Measurements from ENCODE around the gene SP140.
A peak's percentile ranks its signal among the peaks of the same experiment; 100 is the strongest.
"Not testable (repeated sequence)": the region's sequence is repeated elsewhere in the genome, so short reads cannot be mapped to it uniquely, and the experiment has no call there.

Gene SP140

GRCh38 chr2:230234845-230235244 lies 9.3 kb downstream of the SP140 start:
- peaks cover 4% of the 10 kb centered on the region for H3K9me3 Mint-ChIP-seq
- H3K36me3 Mint-ChIP-seq = peaks cover 40% of the 10 kb centered on the region
- ATAC-seq (ENCODE audit: low read depth) = no peak
- peak overlapping the region; percentile 81 for H3K27ac Mint-ChIP-seq
- peaks cover 31% of the 10 kb centered on the region for H3K4me1 Mint-ChIP-seq
- DNase-seq (ENCODE audit: low spot score in 2 of 2) = no peak
- H3K4me3 Mint-ChIP-seq = peak overlapping the region; percentile 24
- no peaks in the 10 kb centered on the region for H3K27me3 Mint-ChIP-seq

DNA sequence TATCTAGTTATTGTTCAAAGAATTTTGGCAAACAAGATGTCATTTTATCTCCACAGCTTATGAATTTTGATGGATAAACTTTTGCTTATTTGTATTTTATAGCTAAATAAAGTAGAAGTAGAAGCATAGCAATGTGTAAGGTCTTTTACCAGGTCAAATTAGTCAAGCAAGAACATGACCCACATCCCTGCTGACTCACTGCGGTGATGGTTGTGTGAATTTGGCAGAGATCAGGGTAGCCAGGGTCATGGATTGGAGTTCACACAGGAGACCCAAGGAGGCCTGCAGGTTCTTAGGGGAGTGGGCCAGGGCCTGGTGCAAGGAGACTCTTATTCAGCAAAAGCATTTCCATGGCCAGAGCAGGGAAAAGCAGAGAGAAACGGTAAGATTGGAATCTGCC lies 18.7 kb downstream of the SP140 start:
- Mint-ChIP-seq H3K9me3 (no peaks in the 10 kb centered on the region), H3K4me1 (peaks cover 15% of the 10 kb centered on the region), H3K36me3 (peaks cover 24% of the 10 kb centered on the region), H3K27ac (no peak overlapping the region), H3K27me3 (no peaks in the 10 kb centered on the region), H3K4me3 (no peak overlapping the region)
- no peak for ATAC-seq (ENCODE audit: low read depth)
- DNase-seq (ENCODE audit: low spot score in 2 of 2) = no peak

GRCh38 chr2:230246206-230246605 lies 20.7 kb downstream of the SP140 start:
- no peaks in the 10 kb centered on the region for H3K27me3 Mint-ChIP-seq
- ATAC-seq (ENCODE audit: low read depth) (no peak), DNase-seq (ENCODE audit: low spot score in 2 of 2) (no peak)
- H3K9me3 Mint-ChIP-seq = no peaks in the 10 kb centered on the region
- peaks cover 20% of the 10 kb centered on the region for H3K36me3 Mint-ChIP-seq
- peaks cover 14% of the 10 kb centered on the region for H3K4me1 Mint-ChIP-seq
- H3K4me3 Mint-ChIP-seq = no peak overlapping the region
- no peak overlapping the region for H3K27ac Mint-ChIP-seq

- Mint-ChIP-seq H3K27ac (no peak overlapping the region), H3K9me3 (no peaks in the 10 kb centered on the region), H3K27me3 (no peaks in the 10 kb centered on the region), H3K36me3 (peaks cover 4% of the 10 kb centered on the region), H3K4me3 (no peak overlapping the region), H3K4me1 (no peaks in the 10 kb centered on the region)
- ATAC-seq (ENCODE audit: low read depth) = no peak
- no peak for DNase-seq (ENCODE audit: low spot score in 2 of 2)
Measured at GRCh38 chr2:230250231-230250630, 24.7 kb downstream of the SP140 start.

DNA sequence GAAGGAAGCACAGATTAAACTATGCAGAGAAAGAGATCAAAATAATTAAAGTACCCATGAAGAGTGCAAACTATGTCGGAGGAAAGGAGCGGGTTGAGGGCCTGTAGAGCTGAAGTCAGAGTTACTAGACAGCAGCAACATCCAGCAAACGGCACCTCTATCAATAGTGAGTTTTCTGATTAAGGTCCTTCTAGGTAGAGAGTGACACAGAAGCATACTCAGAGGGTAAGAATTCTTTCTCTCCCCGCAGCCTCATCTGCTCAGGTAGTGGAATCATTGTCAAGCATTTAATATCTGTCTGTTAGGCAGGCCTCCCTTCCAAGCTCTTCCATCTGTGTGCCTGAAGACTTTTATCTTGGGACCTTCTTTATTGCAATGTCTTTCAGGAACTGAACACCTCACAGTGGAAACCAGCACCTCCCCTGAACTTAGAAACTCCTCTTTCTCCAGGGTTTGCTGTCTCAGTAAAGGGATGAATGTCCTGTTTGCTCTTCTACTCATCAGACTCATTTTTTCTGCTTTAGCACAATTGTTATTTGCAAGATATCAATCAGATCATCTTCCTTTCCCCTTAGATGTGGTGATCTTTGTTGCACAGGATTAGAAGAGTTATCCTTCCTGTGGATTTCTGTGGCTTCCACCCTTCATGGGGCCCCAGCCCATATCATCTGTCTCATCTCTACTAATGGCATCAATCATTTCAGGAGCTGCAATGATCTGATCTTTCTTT lies 28.8 kb downstream of the SP140 start:
- DNase-seq (ENCODE audit: low spot score in 2 of 2) = no peak
- Mint-ChIP-seq H3K27ac (no peak overlapping the region), H3K4me1 (peaks cover 18% of the 10 kb centered on the region), H3K27me3 (no peaks in the 10 kb centered on the region), H3K36me3 (peaks cover 5% of the 10 kb centered on the region), H3K4me3 (no peak overlapping the region), H3K9me3 (no peaks in the 10 kb centered on the region)
- ATAC-seq (ENCODE audit: low read depth) = no peak

GRCh38 chr2:230256733-230257332 lies 31.3 kb downstream of the SP140 start:
- H3K4me3 Mint-ChIP-seq = no peak overlapping the region
- H3K36me3 Mint-ChIP-seq = peaks cover 23% of the 10 kb centered on the region

DNA sequence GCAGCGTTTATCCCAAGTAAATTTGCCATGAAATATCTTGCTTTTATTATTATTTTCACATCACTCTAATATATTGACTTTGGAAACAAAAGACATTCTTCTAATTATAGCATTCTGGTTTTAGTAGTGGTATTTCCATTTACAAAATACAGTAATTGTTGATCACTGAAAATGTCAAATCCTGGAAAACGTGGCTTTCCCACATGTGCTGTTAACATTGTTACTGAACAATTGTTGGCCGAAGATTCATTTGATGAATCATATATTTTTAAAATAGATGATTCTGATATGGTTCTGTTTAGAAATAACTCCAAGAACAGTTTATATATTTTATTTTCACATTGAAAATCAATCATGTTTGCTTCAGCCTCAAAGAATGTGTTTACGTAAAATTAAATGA lies 32.9 kb downstream of the SP140 start:
- ATAC-seq (ENCODE audit: low read depth) = no peak
- H3K4me1 Mint-ChIP-seq = peaks cover 49% of the 10 kb centered on the region
- H3K27me3 Mint-ChIP-seq = no peaks in the 10 kb centered on the region
- H3K27ac Mint-ChIP-seq = peak overlapping the region; percentile 62
- DNase-seq (ENCODE audit: low spot score in 2 of 2) = no peak
- H3K9me3 Mint-ChIP-seq = peaks cover 2% of the 10 kb centered on the region
- no peak overlapping the region for H3K4me3 Mint-ChIP-seq
- peaks cover 33% of the 10 kb centered on the region for H3K36me3 Mint-ChIP-seq

More at GRCh38 chr2:230256733-230257332, 31.3 kb downstream of the SP140 start:
- no peak for ATAC-seq (ENCODE audit: low read depth)
- no peak for DNase-seq (ENCODE audit: low spot score in 2 of 2)
- Mint-ChIP-seq H3K4me1 (peaks cover 38% of the 10 kb centered on the region), H3K9me3 (peaks cover 2% of the 10 kb centered on the region), H3K27ac (peak overlapping the region; percentile 62), H3K27me3 (no peaks in the 10 kb centered on the region)

DNA sequence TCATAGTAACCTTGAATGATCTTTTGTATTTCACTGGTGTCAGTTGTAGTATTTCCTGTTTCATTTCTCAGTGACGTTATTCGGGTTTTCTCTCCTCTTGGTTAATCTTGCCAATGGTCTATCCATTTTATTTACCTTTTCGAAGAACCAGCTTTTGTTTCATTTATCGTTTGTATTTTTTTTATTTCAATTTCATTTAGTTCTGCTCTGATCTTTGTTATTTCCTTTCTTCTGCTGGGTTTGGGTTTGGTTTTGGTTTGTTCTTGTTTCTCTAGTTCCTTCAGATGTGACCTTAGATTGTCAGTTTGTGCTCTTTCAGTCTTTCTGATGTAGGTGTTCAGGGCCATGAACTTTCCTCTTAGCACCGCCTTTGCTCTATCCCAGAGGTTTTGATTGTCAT lies 36.7 kb downstream of the SP140 start:
- H3K9me3 Mint-ChIP-seq = peaks cover 2% of the 10 kb centered on the region
- ATAC-seq (ENCODE audit: low read depth) (peak; percentile 26), DNase-seq (ENCODE audit: low spot score in 2 of 2) (no peak)
- peaks cover 51% of the 10 kb centered on the region for H3K36me3 Mint-ChIP-seq
- H3K27ac Mint-ChIP-seq = peak overlapping the region; percentile 75
- peaks cover 63% of the 10 kb centered on the region for H3K4me1 Mint-ChIP-seq
- no peaks in the 10 kb centered on the region for H3K27me3 Mint-ChIP-seq
- peak overlapping the region; percentile 35 for H3K4me3 Mint-ChIP-seq

GRCh38 chr2:230264945-230265344 lies 39.4 kb downstream of the SP140 start:
- peaks cover 62% of the 10 kb centered on the region for H3K36me3 Mint-ChIP-seq
- H3K9me3 Mint-ChIP-seq; H3K4me3 Mint-ChIP-seq; DNase-seq (ENCODE audit: low spot score in 2 of 2); ATAC-seq (ENCODE audit: low read depth); H3K27me3 Mint-ChIP-seq: not testable (repeated sequence)
- H3K27ac Mint-ChIP-seq = peak overlapping the region; percentile 66
- peaks cover 68% of the 10 kb centered on the region for H3K4me1 Mint-ChIP-seq

DNA sequence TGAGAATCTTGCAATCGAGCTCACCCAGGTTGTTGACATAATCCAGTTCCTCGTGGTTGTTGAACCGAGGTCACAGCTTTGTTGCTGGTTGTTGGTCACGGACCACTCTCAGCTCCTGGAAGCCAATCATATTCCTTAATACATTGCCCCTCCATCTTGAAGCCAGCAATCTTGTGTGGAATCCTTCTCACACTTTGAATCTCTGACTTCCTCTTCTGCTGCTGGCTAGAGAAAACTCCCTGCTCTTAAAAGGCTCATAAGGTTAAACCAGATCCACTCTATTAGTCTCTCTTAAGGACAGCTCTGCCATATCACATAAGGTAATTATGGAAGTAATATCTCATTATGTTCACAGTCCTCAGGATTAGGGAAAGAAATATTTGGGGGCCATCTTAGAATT lies 41.1 kb downstream of the SP140 start:
- Mint-ChIP-seq H3K4me3 (peak overlapping the region; percentile 6), H3K27me3 (no peaks in the 10 kb centered on the region), H3K36me3 (peaks cover 59% of the 10 kb centered on the region), H3K4me1 (peaks cover 55% of the 10 kb centered on the region), H3K27ac (peak overlapping the region; percentile 85), H3K9me3 (no peaks in the 10 kb centered on the region)
- peak; percentile 76 for ATAC-seq (ENCODE audit: low read depth)
- DNase-seq (ENCODE audit: low spot score in 2 of 2) = peak in 1 of 2 donors; percentile 25

- Mint-ChIP-seq H3K4me3 (peak overlapping the region; percentile 15), H3K9me3 (no peaks in the 10 kb centered on the region), H3K27ac (peak overlapping the region; percentile 85), H3K36me3 (peaks cover 58% of the 10 kb centered on the region), H3K27me3 (no peaks in the 10 kb centered on the region), H3K4me1 (peaks cover 51% of the 10 kb centered on the region)
- peak; percentile 24 for ATAC-seq (ENCODE audit: low read depth)
- DNase-seq (ENCODE audit: low spot score in 2 of 2) = no peak
Measured at GRCh38 chr2:230267059-230267458, 41.5 kb downstream of the SP140 start.

DNA sequence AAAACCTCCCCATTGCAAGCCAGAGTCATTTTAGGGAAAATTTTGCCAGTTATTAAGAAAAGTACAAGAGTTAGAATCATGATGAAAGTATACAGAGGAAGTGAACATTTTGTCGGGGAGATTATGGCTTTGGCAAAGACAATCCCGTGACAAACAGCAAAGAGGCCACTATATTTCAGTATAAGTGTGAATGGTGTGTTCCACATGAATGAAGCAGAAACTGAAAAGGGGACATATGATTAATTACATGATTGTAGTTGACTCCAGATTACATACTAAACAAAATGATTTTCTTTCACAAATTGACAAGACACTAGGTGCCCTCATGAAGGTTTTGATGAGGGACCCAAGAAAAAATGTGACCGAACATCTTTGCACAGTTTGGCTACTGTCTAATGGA lies 42.0 kb downstream of the SP140 start:
- peaks cover 48% of the 10 kb centered on the region for H3K4me1 Mint-ChIP-seq
- no peaks in the 10 kb centered on the region for H3K27me3 Mint-ChIP-seq
- H3K4me3 Mint-ChIP-seq = peak overlapping the region; percentile 15
- H3K36me3 Mint-ChIP-seq = peaks cover 59% of the 10 kb centered on the region
- no peaks in the 10 kb centered on the region for H3K9me3 Mint-ChIP-seq
- ATAC-seq (ENCODE audit: low read depth) (peak; percentile 64), DNase-seq (ENCODE audit: low spot score in 2 of 2) (no peak)
- H3K27ac Mint-ChIP-seq = peak overlapping the region; percentile 85

DNA sequence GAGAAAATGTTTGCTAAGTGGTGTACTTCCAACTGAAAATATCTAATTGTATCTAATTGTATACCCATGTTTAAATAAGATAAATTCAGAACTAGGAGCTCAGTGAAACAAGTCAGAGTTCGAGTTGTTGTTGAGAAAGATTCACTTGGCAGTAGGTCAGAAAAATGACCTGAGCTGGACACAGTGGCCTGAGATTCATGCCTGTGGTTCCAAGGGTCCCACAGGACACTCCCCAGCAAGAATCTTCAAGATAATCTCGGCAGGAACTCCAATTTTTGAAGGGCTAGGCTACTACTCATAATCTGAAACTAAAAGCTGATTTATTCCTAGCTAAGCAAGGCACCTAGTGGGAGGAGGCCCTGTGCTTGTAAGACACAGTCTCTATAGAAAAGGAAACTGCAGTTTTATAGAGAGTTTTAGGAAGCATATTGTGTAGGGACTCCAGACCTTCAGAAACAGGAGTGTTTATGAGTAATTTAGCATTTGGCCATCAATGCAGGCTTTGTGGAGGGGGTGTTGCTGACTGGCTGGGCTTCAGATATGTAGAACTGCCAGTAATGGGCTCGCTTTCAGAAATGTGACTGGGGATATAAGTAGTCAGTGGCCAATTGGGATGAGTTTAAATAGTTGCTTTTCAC lies 43.2 kb downstream of the SP140 start:
- no peaks in the 10 kb centered on the region for H3K27me3 Mint-ChIP-seq
- DNase-seq (ENCODE audit: low spot score in 2 of 2) = no peak
- peaks cover 45% of the 10 kb centered on the region for H3K4me1 Mint-ChIP-seq
- no peak for ATAC-seq (ENCODE audit: low read depth)
- H3K9me3 Mint-ChIP-seq = no peaks in the 10 kb centered on the region
- H3K36me3 Mint-ChIP-seq = peaks cover 63% of the 10 kb centered on the region
- H3K27ac Mint-ChIP-seq = peak overlapping the region; percentile 61
- H3K4me3 Mint-ChIP-seq = peak overlapping the region; percentile 49

DNA sequence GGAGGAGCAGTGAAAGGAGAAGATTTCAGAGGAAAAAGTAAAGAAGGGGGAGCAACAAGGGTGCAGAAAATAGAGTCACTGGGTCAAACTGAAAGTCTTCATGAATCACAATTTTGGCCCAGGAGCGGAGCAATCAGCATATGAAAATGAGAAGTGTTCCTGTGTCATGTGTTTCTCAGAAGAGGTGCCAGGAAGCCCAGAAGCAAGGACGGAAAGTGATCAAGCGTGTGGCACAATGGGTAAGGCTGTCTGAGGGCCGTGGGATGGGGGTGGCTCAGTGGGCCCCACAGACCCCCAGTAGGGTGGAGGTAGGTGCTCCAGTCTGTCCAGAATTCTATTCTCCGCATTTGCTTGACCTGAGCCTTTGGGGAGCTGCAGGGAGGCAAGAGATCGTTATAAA lies 44.2 kb downstream of the SP140 start:
- Mint-ChIP-seq H3K36me3 (peaks cover 60% of the 10 kb centered on the region), H3K27me3 (no peaks in the 10 kb centered on the region), H3K9me3 (no peaks in the 10 kb centered on the region), H3K27ac (peak overlapping the region; percentile 61), H3K4me3 (peak overlapping the region; percentile 49), H3K4me1 (peaks cover 39% of the 10 kb centered on the region)
- DNase-seq (ENCODE audit: low spot score in 2 of 2) (no peak), ATAC-seq (ENCODE audit: low read depth) (peak; percentile 44)
